ENCODE measurements around the gene USP1.

DNA sequence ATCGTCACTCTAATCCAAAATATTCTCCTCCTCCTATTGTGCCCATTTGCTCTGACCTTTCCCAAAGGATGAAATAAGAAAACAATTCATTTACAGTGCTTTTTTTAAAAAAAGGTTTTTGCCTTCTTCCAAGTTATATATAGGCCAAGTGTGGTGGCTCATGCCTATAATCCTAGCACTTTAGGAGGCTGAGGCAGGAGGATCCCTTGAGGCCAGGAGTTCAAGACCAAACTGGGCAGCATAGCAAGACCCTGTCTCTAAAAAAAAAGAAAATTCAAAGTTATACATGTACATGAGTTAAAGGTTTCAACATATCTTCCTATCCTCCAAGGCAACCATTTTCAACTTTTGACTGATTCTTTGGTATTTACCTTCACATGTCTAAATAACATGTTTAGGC is 10.1 kb upstream of the USP1 start:
- TF ChIP-seq POLR2AphosphoS5 (IDR thresholded peaks at IDR 0.05; ENCODE audit: low read depth, low read length) (no peak), POLR2A (IDR thresholded peaks at IDR 0.05; ENCODE audit: low read depth, low read length) (no peak)

All from GM12892 (cell line).